Stimulated activated CD4-positive, alpha-beta T cell treated with anti-CD3 and anti-CD28 coated beads, Interleukin-1b, Interleukin-23, amount 100 ng/mL, for 4 hours (primary cell): ENCODE measurements around the gene NALCN.
"Not testable (repeated sequence)": the region's sequence is repeated elsewhere in the genome, so short reads cannot be mapped to it uniquely, and the experiment has no call there.

Experiments used
- DNase-seq, 2 donors: peaks; one replicate each; pipeline ENCODE4 v3.0.0-alpha.2; 2020; ENCODE audit warnings: low read depth in 2 of 2

NALCN gene

GRCh38 chr13:101341464-101341863 lies 74.8 kb downstream of the NALCN start:
- DNase-seq, result no peak

GRCh38 chr13:101339202-101339601 lies 77.1 kb downstream of the NALCN start:
- no peak for DNase-seq

GRCh38 chr13:101332583-101332982 lies 83.7 kb downstream of the NALCN start:
- DNase-seq, result no peak

GRCh38 chr13:101331731-101332130 lies 84.6 kb downstream of the NALCN start:
- no peak for DNase-seq

DNA sequence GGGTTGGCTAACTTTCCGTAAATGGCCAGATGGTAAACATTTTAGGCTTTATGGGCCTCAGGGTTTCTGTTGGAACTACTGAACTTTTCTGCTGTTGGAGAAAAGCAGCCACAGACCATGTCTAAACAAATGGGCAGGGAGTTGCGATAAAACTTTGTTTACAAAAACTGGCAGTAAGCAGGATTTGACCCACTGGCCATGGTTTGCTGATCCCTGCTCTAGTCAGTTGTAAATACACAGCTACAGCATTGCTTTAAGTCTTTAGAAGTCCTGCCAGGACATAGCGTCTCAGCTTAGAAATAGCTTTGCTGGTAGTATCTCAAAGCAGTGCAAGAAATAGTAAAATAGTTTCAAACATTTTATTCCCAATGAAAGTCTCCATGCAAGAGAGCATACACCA lies 88.4 kb downstream of the NALCN start:
- DNase-seq, result no peak

- DNase-seq, result no peak
Measured at GRCh38 chr13:101326710-101327109, 89.6 kb downstream of the NALCN start.

DNA sequence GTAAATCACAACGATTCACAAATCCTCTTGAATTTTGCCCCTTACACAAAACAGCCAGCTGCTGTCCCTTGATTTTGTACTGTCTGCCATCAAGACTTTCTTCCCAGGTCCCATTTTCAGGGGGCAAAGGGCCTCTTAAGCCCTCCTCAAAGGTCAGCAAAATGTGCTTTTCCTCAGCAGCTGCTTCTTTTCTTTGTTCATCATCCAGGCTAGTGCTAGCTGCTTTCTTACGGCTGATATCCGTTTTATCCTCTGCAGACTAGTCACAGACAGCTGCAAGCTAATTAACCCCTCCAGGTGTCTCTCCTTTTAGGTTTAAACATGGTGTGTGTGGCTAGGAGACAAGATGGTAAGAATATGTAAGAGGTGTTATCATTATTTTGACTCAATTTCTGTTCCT lies 90.9 kb downstream of the NALCN start:
- no peak for DNase-seq

- DNase-seq, result no peak
Measured at GRCh38 chr13:101323601-101324000, 92.7 kb downstream of the NALCN start.

DNA sequence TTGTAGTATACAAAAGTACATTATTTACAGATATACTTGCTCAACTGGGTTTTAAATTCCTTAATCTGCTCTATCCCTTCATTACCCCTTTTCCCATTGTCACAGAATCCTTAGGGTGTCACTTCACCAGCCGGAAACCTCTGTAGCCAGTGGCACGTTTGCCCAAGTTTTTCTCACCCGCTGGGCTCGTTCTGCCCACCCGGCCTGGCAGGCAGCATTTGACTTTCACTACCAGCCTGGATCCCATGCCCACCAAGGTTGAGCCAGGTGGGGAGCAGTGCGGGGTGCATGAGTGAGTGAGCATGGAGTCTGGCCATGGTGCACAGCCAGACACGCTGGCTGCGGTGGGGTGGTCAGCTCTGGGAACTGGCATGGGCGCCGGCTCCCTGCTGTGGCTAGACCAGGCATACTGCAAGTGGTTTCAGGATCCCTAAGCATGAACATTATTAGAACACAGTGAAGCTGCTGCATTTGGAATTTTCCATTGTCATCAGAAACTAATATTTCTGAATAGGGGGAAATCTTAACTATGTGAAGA lies 98.3 kb downstream of the NALCN start:
- no peak for DNase-seq

- not testable (repeated sequence) for DNase-seq
Measured at GRCh38 chr13:101313479-101313878, 102.8 kb downstream of the NALCN start.

GRCh38 chr13:101309014-101309619 lies 107.2 kb downstream of the NALCN start:
- DNase-seq, result no peak

DNA sequence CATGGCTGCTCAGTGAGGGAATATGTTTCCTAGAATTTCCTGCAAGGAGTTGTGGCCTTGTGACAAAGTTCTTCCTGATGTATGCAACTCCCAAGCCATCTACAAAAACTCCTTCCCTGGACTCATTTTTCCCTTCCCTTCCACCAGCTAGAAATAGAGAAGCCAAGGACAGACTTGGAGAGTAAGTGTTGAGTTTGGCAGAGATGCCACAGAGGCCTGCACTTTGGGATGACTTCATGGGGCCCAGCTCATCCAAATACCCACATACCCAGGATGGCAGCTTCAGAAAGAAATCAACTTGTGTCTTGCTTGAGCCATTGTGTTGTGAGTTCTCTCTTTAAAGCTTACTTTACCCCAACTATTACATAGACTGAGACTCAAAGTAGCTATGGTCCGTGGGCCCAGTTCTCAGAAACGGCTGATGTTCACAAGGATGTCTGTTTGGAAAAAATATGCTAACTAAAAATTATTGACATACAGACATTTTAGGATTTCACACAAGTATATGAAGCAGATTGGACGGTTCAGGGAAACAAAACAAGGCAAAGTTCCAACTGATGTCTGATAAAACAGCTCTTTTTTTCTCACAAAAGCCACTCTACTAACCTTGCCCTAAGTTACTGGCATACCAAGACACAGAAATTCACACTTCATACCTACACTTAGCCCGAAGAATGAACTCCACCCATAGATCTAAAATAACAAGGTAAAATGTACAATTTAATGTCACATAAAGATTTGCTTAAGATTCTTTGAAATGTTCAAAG lies 107.9 kb downstream of the NALCN start:
- DNase-seq, result no peak

GRCh38 chr13:101307181-101307701 lies 109.1 kb downstream of the NALCN start:
- DNase-seq, result no peak

DNA sequence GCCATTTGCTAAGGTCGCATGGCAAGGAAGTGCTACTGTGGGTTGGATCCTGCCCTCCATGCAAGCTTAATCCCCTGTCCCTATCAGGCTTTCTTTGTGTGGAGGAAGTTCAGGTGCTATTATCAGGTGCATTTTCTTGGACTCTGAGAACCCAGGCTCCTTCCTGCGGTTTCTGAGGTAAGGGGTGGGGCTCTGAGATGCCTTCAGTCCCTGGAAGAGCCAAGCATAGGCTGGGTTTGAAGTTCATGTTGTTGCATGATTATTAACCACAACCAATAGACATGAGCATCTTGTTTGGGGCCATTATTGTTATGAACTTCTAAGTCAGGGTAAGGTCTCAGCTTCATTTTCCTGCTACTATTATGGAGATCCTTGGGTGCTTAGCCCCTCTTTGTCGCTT lies 109.5 kb downstream of the NALCN start:
- no peak for DNase-seq

- no peak for DNase-seq
Measured at GRCh38 chr13:101305981-101306411, 110.3 kb downstream of the NALCN start.

GRCh38 chr13:101303521-101303920 lies 112.8 kb downstream of the NALCN start:
- no peak for DNase-seq

DNA sequence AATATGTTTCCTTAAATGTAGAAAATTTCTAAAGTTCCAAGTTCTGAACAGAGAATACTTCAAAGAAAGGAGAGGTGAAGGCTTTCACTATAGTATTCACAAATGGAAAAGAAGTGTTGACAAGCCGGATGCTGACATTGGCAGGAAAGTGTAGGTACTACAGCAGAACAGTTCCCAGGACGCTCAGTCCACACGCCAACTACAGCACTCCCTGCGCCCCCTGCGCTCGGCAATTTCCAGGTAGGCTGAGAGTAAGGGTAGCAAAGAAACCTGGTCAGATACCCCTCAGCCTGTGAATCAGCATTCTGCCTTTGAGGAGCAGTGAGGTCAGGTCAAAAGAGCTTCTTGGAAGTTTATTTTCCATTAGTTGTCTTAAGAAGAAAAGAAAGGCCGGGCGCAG lies 115.3 kb downstream of the NALCN start:
- DNase-seq, result no peak

DNA sequence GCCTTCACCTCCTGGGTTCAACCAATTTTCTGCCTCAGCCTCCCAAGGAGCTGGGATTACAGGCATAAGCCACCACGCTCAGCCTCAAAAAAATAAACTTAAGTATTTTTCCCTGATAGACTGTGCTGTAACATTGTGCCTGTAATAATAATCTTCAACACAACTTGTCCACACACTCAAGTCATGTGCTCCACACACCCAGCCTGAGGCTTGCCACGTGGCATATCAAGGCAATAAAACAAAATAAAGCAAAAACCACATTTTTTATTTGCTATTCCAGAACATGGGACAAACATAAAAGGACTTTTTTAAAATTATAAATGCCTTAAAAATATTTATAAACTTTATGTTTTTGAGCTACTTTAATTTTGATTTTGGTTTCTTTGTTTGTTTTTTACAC lies 115.8 kb downstream of the NALCN start:
- no peak for DNase-seq

GRCh38 chr13:101298517-101298916 lies 117.8 kb downstream of the NALCN start:
- DNase-seq, result no peak

GRCh38 chr13:101297794-101298193 lies 118.5 kb downstream of the NALCN start:
- no peak for DNase-seq

DNA sequence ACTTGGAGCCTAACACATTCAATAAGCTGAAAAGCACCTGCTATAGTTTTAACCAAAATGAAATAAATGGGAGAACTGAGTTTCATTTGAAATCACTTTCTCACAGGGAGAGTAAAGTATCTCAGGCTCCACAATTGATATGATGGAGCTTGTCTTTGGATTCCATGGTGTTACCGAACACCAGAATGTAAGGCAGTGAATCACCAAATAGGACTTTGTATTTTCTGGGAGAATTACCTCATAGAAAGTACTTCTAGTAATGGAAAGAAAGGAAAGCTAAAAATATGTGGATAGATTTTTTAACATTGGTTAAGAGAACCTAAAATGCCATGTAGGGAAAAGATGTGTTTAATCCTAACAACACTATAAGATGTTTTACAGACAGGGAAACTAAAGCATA lies 123.6 kb downstream of the NALCN start:
- DNase-seq, result no peak

- DNase-seq, result no peak
Measured at GRCh38 chr13:101291646-101292515, 124.4 kb downstream of the NALCN start.
